HG03060 (cell line): ENCODE measurements around the gene HNRNPC.
"Not testable (repeated sequence)": the region's sequence is repeated elsewhere in the genome, so short reads cannot be mapped to it uniquely, and the experiment has no call there.

Source experiments
- ATAC-seq: cut with Tn5 transposase; IDR thresholded peaks from one replicate; pipeline ENCODE4 v1.9.1; 2021; ENCODE audit warnings: low read depth, moderate number of reproducible peaks; ENCODE audit not compliant: unreplicated experiment

Gene HNRNPC

GRCh38 chr14:21275261-21275858 lies 6.1 kb upstream of the HNRNPC start:
- no peak for ATAC-seq

GRCh38 chr14:21272661-21273060 lies 3.4 kb upstream of the HNRNPC start:
- not testable (repeated sequence) for ATAC-seq

GRCh38 chr14:21268617-21269251 lies 508 bp downstream of the HNRNPC start:
- ATAC-seq = no peak

- ATAC-seq = no peak
These were observed 1.2 kb downstream of the HNRNPC start for GRCh38 chr14:21267886-21268616.

- no peak for ATAC-seq
These were observed 1.8 kb downstream of the HNRNPC start for GRCh38 chr14:21267431-21267845.

GRCh38 chr14:21264025-21264801 lies 5.0 kb downstream of the HNRNPC start:
- no peak for ATAC-seq

DNA sequence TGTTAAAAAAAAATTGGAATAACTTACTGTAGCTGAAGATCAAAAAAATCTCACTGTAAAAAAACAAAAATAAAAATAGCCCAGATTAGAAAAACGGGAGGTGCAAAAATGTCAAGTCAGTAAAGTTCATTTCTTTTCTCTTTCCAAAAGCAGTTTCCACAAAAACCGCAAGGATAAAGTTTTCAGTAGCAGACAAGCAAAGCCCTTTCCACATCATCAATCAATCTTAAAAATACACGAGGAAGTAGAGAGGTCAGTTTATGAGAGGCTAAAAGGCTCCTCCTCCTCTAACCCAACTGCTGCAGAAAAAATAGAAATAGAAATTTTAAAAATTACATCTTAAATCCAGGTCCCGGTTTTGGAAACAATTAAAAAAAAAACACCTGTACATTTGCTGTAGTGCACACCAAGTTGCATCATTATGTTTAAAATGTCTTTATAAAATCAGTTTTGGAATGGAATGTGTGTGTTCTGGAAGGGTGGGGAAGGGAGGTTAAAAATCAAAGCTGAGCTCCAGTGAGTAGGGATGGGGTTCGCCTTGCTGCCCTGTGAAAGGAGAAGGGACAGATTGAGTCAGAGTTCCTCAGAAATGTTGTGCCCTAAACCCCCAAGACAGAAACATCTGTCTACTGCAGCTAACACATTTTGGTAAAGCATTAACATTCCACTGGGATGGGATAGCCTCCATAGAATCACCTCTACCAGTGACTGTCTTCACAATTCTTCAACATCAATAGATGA lies 5.8 kb downstream of the HNRNPC start:
- ATAC-seq = no peak

- ATAC-seq = no peak
These were observed 6.8 kb downstream of the HNRNPC start for GRCh38 chr14:21262410-21262809.

DNA sequence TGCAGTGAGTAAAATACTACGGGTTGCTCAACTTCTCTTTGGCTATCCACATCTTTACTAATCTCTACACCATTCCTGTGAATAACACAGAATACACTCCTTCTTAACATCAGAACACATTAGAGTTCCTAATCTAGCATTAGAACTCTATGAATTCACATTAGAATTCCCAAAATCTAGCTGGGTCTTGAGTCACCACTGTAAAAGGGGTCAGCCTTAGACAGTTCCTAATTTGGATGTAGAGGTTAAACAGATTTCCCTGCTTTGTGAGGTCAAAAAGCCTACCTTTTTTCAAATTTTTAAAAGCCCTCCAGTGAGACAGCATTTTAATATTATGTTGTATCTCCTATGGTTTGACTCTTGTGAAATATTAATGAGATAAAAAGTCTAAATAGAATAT lies 7.4 kb downstream of the HNRNPC start:
- no peak for ATAC-seq

- ATAC-seq = no peak
These were observed 10.1 kb downstream of the HNRNPC start for GRCh38 chr14:21258889-21259787.

DNA sequence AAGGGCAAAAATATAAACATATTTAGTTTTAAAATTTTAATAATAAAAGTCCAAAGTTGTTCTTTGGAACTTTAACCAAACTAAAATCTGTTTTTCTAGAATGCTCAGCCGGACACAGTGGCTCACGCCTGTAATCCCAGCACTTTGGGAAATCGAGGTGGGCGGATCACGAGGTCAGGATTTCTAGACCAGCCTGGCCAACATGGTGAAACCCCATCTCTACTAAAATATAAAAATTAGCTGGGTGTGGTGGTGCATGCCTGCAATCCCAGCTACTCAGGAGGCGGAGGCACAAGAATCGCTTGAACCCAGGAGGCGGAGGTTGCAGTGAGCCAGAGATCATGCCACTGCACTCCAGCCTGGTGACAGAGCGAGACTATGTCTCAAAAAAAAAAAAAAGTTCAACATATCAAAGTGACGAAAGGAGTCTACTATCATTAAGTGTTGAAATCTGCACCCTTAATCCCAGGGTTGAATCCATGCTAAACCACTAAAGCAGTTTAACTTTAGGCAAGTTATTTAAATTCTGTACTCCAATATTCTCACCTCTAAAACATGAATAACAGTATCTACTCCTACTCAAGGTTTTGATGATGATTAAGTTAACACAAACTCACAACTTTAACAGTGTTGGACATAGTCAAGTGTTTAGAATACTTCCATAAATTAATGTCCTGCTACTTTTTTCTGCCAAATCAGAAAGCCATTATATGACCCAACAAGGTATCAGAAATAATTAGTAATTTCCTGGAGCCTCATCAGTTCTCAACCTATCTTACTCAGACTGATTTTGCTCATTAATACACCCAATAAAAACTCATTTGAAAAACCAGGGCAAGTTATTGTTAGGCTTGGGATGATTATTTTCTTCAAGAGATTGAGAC lies 11.0 kb downstream of the HNRNPC start:
- ATAC-seq = no peak

- ATAC-seq = no peak
These were observed 11.8 kb downstream of the HNRNPC start for GRCh38 chr14:21257394-21257909.

- ATAC-seq = no peak
These were observed 12.5 kb downstream of the HNRNPC start for GRCh38 chr14:21256539-21257393.

GRCh38 chr14:21256102-21256447 lies 13.2 kb downstream of the HNRNPC start:
- ATAC-seq = not testable (repeated sequence)

DNA sequence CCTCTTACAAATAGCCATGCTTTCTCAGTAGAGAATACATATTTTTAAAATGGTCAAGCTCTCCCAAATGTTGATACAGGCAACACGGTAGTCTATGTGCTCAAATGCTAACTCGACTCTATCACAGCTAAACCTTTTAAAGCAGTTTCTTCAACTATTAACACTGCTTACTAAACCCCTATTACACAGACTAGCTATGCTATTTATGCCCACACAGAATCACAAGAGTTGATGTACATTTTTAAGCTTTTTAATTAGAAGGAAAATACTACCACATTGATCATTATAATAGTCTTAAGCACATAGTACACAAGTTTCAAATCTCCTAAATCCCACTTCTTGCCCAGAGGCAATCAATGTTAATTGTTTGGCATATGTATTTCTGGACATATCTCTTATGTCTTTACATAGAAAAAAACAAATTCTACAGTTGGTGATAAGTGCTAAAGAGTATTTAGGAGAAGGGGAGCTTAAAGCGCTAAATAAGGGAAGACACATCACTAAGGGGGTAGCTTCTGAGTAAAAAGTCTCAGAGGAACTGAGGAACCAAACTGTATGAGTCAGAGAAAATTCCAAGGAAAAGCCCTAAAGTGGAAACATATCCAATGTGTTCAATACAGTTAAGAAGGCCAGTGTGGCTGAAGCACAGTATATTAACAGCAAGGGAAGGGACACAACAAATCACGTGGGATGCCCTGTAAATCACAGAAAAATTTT lies 13.7 kb downstream of the HNRNPC start:
- ATAC-seq = no peak

DNA sequence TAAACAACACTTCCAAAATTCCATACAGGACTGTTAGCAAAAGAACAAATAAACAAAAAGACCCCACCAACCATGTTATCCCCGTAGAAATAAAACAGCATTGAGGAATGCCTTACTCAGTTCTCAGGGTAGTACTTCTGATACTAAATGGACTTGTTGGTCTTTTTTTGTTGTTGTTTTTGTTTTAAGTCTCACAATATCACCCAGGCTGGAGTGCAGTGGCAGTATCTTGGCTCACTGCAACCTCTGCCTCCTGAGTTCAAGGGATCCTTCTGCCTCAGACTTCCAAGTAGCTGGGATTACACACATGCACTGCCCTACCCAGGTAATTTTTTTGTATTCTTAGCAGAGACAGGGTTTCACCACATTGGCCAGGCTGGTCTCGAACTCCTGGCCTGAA lies 17.1 kb downstream of the HNRNPC start:
- no peak for ATAC-seq

DNA sequence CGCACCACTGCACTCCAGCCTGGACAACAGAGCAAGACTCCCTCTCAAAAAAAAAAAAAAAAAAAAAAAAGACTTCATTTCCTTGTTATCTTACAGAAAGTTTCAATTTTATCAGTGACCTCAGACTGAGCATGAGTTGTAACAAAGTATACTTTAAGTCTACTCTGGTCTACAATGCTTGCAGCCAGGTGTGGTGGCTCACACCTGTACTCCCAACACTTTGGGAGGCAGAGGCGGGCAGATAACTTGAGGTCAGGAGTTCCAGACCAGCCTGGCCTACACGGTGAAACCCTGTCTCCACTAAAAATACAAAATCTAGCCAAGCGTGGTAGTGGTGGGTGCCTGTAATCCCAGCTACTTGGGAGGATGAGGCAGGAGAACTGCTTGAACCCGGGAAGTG lies 18.0 kb downstream of the HNRNPC start:
- ATAC-seq = no peak
